ENCODE measurements around the gene HSPH1.

DNA sequence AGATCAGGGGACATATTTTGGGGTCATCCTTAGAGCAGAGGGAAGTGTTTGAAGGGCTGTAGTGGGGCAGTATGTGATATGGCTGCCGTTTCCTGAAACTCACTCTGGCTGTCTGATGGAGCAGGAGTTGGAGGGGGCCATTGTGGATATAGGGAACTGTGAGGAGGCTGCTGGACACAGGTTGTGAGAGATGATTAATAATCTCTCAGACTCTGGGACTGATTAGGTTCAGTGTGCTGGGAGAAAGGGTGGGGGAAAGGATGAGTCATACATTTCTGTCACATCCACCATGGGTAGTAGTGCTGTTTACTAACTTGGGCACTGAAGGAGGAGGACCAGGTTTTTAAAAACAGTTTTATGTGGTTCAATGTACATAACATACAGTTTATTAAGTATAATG lies 42.9 kb upstream of the HSPH1 start:
- TF ChIP-seq CTCF (IDR thresholded peaks at IDR 0.05; ENCODE audit: low read length) (no peak), EZH2phosphoT487 (IDR thresholded peaks at IDR 0.05; ENCODE audit: low read length) (no peak)
